Stimulated activated CD8-positive, alpha-beta memory T cell treated with anti-CD3 and anti-CD28 coated beads, Interleukin-15, amount 100 ng/mL, for 1 hour (primary cell): ENCODE measurements around the gene CENPH.
"Not testable (repeated sequence)": the region's sequence is repeated elsewhere in the genome, so short reads cannot be mapped to it uniquely, and the experiment has no call there.

Experiments
- DNase-seq: peaks from one replicate; pipeline ENCODE4 v3.0.0-alpha.2; 2020; ENCODE audit warnings: low read depth

Gene CENPH

DNA sequence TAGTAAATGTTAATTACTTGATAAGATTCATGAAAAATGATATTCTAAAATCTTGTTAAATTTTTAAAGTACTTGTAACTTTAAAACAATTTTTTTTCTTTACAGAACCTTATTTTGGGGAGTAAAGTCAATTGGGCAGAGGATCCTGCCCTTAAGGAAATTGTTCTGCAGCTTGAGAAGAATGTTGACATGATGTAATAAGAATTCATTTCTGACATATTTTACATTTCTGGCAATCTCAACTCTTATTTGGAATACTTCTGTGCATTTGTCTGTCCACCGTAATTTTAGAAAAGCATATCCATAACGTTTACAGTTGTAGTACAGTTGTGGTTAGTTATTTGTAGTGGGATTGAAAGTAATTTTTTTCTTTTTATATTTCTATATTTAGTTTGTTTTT, 20.2 kb downstream of the CENPH start:
- no peak for DNase-seq

GRCh38 chr5:69211200-69211599, 21.8 kb downstream of the CENPH start:
- DNase-seq, result no peak

DNA sequence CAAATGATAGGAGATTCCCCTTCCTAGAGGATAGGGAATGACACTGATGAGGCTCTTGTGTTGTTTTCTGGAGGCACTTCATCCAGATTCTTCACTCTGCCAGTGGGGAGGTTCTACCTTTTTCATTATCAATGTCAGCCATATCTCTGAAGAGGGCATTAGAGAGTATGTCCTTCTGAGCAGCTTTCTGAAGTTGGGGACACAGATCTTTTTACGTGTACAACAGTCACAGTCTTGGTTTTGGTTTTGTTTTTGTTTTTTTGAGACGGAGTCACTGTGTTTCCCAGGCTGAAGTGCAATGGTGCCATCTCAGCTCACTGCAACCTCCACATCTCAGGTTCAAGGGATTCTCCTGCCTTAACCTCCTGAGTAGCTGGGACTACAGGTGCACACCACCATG, 22.6 kb downstream of the CENPH start:
- DNase-seq, result no peak

GRCh38 chr5:69213513-69214215, 24.3 kb downstream of the CENPH start:
- no peak for DNase-seq

GRCh38 chr5:69217151-69217511, 27.7 kb downstream of the CENPH start:
- DNase-seq, result no peak

GRCh38 chr5:69217548-69218526, 28.5 kb downstream of the CENPH start:
- DNase-seq, result peak; percentile 95

- no peak for DNase-seq
These were observed 30.6 kb downstream of the CENPH start for GRCh38 chr5:69219939-69220338.

GRCh38 chr5:69220371-69220770, 31.0 kb downstream of the CENPH start:
- DNase-seq, result not testable (repeated sequence)

GRCh38 chr5:69220833-69221232, 31.4 kb downstream of the CENPH start:
- DNase-seq, result not testable (repeated sequence)

DNA sequence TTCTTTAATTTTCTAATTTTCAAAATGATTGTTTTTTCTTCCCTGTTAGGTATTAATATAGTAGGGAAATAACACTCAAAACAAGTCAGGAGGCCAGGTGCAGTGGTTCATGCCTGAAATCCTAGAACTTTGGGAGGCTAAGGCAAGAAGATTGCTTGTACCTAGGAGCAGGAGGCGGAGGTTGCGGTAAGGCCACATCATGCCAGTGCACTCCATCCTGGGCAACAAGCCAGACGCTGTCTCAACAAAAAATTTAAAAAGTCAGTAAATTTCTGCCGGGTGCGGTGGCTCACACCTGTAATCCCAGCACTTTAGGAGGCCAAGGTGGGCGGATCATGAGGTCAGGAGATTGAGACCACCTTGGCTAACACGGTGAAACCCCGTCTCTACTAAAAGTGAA, 35.1 kb downstream of the CENPH start:
- no peak for DNase-seq

GRCh38 chr5:69225860-69226259, 36.5 kb downstream of the CENPH start:
- no peak for DNase-seq

- DNase-seq, result no peak
These were observed 40.8 kb downstream of the CENPH start for GRCh38 chr5:69230181-69230580.

DNA sequence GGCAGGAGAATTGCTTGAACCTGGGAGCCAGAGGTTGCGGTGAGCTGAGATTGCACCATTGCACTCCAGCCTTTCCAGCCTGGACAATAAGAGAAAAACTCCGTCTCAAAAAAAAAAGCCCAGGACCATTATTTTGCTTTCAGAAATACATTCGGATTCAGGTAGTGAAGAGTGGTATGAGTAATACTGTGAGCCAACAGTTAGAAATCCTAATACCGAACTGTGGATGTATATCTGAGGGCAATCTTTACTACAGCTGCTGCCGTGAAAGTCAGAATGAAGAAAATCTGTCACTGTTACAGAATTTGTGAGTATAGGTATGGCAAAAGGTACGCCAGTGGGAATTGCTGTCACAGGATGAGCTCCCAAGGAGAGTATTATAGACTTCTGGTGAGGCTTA, 41.9 kb downstream of the CENPH start:
- no peak for DNase-seq

DNA sequence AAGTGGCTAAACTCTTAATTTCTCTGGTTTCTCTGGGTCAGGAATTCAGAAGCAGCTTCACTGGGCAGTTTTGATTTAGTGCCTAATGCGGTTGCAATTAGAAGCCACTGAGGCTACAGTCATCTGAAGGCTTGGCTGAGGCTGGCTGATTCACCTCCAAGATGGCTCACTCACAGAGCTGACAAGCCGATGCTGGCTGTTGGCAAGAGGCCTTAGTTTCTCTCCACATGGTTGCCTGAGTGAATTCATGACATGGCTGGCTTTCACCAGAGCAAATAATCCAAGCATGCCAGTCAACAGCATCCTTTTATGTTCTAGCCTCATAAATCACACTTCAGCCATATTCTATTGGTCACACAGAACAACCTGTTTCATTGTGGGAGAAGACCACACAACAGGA, 42.5 kb downstream of the CENPH start:
- DNase-seq, result no peak

DNA sequence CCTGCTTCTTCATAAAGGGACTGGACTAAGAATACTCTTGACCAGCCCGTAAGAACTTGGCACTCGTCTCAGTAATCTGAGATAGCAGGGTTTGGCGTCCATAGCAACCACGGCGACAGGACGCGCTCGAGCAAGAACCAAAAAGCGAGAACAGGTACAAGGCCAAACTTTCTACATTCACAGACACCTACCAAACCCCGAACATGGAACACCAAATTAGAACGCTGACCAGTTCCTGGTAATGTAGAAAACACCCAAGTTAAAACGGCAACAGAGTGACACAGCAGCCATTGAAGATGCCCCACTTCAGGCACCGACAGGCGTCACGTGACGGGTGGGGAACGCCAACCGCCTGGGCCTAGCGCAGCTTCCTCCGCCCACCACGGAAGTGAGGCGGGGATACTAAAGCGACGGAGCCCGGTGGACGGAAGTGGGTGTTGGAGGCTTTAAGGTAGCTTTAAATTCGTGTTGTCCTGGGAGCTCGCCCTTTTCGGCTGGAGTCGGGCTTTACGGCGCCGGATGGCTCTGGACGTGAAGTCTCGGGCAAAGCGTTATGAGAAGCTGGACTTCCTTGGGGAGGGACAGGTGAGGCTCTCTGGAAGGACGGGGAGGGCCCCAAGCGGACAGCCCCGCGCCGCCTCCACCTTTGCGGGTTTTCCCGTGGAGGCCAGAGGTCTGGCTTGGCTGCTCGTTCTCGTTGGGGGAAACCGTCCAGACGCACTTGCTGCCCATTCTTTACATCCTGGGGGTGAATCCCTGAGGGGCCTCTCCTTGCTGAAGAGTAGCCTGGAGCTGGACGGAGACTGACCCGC, 45.3 kb downstream of the CENPH start, which contains the start of gene CDK7:
CDK7 (plus strand) TSS at position 430 of the 812 bp plus-strand sequence; CDS start at position 520, 90 bp downstream.
- peak; percentile 81 for DNase-seq

- not testable (repeated sequence) for DNase-seq
These were observed 47.4 kb downstream of the CENPH start for GRCh38 chr5:69236733-69237132.

DNA sequence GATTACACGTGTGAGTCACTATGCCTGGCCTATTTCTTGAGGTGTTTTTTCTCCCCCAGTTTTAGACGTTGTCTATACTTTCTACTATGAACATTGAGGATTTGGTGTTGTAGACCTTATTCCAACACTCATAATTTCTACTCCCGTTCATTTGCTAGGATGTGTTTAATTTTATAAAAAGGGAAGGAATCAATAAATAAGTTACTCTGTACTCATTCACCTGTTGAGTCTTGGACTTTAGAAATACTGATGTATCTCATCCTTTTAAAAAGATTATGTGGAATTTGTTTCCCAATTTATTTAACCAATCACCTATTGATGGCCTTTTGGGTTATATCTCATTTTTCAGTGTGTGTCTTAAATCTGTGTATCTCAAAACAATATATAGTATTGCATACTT, 48.5 kb downstream of the CENPH start:
- no peak for DNase-seq

GRCh38 chr5:69238760-69239251, 49.4 kb downstream of the CENPH start:
- no peak for DNase-seq

DNA sequence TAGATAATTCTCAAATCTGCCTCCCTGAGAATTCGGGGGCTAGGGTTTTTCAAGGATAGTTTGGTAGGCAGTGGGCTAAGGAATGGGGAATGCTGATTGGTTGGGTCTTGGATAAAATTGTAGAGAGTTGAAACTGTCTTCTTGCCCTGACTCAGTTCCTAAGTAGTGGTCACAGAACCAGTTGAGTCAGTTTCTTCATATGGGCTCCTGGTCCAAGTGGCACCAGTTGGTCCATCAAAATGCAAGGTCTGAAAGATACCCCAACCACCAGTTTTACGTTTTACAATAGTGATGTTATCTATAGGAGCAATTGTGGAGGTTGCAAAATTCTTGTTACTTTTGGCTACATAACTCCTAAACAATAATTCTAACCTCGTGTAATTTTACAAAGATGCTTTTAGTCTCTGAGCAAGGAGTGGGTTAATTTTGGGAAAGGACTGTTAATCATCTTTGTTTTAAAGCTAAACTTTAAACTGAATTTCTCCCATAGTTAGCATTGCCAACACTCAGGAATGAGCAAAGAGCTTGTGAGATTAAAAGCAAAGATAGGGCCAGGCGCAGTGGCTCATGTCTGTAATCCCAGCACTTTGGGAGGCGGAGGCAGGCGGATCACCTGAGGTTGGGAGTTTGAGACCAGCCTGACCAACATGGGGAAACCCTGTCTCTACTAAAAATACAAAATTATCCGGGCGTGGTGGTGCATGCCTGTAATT, 53.0 kb downstream of the CENPH start:
- DNase-seq, result no peak

- DNase-seq, result no peak
These were observed 55.6 kb downstream of the CENPH start for GRCh38 chr5:69245031-69245430.

- no peak for DNase-seq
These were observed 58.6 kb downstream of the CENPH start for GRCh38 chr5:69248019-69248418.
